HG02798 (cell line): Measurements from ENCODE around the gene ZHX3.
"Not testable (repeated sequence)": the region's sequence is repeated elsewhere in the genome, so short reads cannot be mapped to it uniquely, and the experiment has no call there.

Experiments
- ATAC-seq: cut with Tn5 transposase; IDR thresholded peaks from one replicate; pipeline ENCODE4 v1.9.1; 2021; ENCODE audit warnings: mild to moderate bottlenecking; ENCODE audit not compliant: unreplicated experiment, poor library complexity

Gene ZHX3

DNA sequence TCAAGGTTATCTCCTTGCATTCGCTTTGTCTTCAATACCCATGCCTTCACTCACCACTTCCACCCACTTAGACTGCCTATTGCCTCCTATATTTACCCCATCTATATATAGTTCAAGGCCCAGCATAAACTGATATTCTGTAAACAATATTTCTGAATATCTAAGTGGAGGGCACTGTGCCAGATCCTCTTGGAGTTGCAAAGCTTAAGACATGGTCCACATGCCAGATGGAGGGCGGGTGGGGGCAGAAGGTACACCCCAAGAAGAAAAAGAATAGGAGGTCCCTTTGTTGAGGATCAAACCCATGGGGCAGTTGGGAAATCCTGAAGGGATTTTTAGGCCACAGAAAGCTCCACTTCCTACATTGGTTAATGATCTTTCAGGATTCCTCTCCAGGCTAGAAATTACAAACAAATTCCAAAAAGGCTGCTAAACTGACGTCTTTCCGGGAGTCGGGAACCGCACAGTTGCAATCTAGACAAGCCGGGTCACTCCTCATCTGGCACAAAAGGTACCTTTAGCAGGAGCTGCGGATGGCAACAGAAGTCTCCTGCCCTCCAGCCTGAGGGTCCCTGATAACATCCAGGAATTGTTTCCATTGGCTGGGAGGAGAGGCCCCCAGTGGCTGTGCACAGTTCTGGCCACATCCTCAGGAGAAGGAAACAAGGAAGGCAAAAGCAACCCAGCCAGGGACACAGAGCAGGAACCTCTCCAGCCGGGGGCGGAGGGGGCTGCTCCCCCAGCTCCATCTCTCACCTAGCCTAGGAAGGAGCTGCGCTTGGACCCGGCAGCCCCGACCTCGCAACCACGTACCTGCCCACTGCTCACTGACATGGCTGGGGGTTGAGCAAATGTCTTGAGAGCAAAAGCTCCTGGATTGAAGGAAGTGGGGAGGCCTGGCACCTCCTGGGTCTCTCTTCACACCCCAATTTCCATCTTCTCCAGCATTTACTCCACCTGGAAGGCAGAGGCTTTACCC lies 17.2 kb upstream of the ZHX3 start:
- ATAC-seq: no peak

- no peak for ATAC-seq
Observed at GRCh38 chr20:41334036-41334435, 16.5 kb upstream of the ZHX3 start.

DNA sequence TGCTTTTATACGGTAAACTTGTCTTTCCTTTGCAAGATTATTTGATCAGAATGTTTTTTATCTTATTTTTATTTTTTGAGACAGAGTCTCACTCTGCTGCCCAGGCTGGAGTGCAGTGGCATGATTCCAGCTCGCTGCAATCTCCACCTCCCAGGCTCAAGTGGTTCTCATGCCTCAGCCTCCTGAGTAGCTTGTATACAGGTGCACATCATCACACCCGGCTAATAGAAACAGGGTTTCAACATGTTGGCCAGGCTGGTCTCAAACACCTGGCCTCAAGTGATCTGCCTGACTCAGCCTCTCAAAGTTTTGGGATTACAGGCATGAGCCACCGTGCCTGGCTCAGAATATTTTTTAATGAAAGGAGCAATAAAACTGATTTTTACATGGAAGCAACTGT lies 14.2 kb upstream of the ZHX3 start:
- ATAC-seq: no peak

- ATAC-seq: no peak
Observed at GRCh38 chr20:41330941-41331340, 13.4 kb upstream of the ZHX3 start.

DNA sequence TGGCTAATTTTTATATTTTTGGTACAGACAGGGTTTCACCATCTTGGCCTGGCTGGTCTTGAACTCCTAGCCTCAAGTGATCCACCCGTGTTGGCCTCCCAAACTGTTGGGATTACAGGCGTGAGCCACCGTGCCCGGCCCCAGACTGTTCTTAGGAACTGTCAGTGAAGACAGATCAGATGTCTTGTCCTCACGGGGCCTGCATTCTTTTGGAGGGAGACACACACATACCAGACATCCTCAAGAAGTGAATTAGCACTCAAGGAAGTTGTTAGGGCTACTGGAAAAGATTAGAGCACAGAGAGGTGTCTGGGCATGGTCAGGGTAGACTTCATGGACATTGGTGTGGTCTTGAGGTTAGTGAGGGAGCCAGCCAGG lies 12.8 kb upstream of the ZHX3 start:
- ATAC-seq: no peak

- no peak for ATAC-seq
Observed at GRCh38 chr20:41329435-41330342, 12.2 kb upstream of the ZHX3 start.

DNA sequence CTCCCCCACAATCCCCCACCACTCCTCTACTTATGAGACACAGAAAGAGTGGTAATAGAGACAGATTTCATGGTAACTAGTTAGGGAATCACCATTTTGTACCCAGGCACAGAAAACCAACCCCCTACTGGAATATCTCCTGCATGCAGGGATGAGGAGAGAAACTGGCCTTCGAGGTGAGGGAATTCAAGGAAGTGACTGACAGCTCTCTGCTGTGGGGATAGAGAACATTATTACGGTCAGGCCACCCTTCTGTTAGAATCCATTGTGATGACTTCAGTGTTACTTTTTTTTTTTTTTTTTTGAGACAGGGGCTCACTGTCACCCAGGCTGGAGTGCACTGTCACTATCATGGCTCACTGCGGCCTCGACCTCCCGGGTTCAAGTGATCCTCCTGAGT lies 9.6 kb upstream of the ZHX3 start:
- no peak for ATAC-seq

- ATAC-seq: no peak
Observed at GRCh38 chr20:41320976-41321375, 3.4 kb upstream of the ZHX3 start.

DNA sequence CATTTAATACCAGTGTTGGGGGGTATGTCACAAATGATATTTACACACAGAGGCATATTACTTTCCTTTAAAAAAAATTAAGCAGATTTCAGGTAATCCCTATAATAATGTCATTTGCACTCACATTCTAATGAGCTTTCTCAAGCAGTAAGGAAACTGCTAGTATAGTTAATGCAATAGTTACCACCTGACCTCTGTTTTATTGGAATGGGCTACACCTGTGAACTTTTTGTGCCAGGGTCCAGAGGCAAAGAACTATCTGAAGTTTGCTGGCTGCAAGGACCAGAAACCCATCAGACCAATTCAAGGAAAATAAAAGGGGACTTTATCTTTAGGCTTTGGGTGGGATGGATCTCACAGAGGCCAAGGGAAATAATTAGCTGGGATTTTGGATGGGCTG lies 2.9 kb upstream of the ZHX3 start:
- ATAC-seq: no peak

DNA sequence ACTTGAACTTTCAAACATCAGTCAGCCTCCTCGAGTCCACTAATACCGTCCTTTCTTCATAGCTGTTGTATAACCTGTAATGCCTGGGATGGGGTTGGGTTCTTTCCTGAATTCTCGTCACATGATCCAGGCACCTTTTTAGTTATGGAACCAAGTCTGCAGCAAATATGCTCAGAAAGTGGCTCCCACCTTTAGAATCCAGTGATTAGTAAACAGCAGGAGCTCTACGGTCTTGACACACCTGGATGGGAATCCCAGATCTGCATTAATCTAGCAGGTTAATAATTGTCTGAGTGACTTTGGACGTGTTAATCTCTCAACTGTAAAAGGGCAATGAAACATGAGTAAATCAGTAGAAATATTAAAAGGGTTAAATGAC lies 729 bp upstream of the ZHX3 start:
- ATAC-seq: no peak

- peak; percentile 62 for ATAC-seq
Observed at GRCh38 chr20:41316602-41317545, 657 bp downstream of the ZHX3 start.

GRCh38 chr20:41316051-41316450 lies 1.5 kb downstream of the ZHX3 start:
- no peak for ATAC-seq

DNA sequence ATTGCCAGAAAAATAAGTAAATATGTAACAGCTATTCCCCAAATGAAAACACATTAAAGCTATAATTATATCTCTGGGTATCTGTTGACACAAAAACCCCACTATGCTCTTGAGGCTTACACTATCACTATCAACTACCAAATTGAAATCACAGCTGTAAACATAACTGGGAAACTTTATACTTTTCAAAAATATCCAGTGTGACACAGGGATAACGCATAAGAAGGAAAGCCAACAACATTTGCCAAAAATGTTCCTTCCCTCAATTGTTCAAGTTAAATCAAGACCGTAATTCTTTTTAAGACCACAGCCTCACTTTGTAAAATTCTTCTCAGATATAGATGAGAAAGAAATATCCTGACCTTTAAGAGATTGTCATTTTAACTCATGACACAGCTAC lies 3.1 kb downstream of the ZHX3 start:
- no peak for ATAC-seq

- ATAC-seq: not testable (repeated sequence)
Observed at GRCh38 chr20:41312009-41312408, 5.5 kb downstream of the ZHX3 start.

DNA sequence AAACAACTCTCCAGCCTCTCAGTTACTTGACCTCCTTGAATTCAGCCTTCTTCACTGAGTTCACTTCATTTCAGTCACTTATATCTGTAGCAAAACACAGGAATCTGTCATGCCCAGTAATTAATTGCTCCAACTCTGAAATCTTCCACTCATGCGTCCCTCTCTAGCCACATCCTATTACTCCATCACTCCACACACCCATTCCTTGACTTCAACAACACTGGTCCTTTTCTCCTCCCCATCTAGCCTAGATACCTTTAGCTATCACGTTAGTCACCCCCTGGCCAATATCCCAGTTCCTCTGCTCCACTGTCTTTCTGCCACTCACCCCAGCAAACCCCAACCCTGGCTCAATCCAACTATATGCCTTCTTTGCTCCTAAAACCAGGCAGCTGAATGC lies 7.7 kb downstream of the ZHX3 start:
- ATAC-seq: no peak

DNA sequence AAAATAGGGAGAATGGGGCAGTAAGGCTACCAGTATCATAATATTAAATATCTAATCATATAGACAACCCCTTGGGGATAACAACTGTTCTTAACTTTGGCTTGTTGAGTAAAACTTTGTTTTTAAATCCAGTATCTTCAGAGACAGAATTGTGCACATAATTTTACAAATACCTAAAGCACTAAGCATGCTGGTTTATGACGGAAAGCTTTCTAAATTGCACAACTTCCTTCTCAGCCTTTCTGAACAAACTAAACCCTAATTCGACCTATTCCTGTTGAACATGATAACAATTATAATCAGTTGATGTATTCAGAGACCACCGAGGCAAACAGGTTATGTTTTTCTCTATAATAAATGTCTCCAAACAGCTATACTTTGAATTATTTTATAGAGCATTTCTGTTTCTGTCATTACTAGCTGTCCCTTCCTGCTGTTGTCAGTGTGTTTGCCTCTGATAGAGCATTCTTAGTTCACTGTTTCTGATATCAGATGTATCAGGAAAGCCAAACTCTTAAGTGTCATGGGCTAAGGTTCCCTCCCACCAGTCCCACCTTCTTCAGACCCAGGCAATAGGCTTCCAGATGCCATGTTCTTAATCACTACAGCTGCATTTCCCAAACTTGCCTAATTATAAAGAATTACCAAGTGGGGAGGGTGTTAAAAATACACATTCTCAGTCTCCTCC lies 8.7 kb downstream of the ZHX3 start:
- no peak for ATAC-seq

DNA sequence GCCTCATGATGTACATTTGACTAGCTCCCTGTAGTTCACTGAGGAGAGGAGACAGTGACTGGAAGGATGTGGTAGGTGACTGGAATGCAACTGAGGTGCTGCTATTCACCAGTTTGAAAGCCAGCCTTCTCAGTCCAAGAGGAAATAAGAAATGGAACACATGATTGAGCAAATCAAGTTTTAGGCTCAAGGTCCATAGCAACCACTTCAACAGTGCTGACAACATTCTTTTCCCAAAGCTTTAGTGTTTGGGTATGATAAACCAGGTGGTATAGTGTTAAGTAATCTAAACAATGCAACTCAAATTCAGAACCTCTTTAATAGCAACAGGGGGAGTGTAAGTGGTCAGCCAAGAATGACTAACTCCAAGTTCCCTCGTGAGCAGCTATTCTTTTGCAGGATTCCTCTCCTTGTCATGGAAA lies 9.2 kb downstream of the ZHX3 start:
- no peak for ATAC-seq

DNA sequence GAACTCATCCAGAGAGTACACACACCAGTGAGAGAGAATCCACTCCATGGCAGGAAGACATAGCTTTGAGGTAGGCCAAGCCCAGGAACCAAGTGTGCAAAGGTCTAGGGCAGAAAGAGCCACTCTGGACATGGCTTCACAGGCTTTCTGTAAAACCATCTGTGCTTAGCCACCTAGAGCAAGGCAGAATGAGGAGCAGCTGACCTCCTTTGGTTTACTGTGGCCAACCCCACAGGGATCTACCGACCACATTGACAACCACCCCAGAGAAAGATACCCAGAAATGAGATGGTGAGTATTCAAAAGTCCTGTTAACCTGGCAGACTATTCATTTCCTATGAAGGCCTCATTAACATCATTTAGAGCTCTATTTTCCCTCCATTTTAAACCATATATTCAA lies 10.5 kb downstream of the ZHX3 start:
- no peak for ATAC-seq

GRCh38 chr20:41306061-41306727 lies 11.3 kb downstream of the ZHX3 start:
- peak; percentile 82 for ATAC-seq
